ENCODE measurements around the gene TAF8.
"Not testable (repeated sequence)": the region's sequence is repeated elsewhere in the genome, so short reads cannot be mapped to it uniquely, and the experiment has no call there.

TAF8 gene, protein sequence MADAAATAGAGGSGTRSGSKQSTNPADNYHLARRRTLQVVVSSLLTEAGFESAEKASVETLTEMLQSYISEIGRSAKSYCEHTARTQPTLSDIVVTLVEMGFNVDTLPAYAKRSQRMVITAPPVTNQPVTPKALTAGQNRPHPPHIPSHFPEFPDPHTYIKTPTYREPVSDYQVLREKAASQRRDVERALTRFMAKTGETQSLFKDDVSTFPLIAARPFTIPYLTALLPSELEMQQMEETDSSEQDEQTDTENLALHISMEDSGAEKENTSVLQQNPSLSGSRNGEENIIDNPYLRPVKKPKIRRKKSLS

DNA sequence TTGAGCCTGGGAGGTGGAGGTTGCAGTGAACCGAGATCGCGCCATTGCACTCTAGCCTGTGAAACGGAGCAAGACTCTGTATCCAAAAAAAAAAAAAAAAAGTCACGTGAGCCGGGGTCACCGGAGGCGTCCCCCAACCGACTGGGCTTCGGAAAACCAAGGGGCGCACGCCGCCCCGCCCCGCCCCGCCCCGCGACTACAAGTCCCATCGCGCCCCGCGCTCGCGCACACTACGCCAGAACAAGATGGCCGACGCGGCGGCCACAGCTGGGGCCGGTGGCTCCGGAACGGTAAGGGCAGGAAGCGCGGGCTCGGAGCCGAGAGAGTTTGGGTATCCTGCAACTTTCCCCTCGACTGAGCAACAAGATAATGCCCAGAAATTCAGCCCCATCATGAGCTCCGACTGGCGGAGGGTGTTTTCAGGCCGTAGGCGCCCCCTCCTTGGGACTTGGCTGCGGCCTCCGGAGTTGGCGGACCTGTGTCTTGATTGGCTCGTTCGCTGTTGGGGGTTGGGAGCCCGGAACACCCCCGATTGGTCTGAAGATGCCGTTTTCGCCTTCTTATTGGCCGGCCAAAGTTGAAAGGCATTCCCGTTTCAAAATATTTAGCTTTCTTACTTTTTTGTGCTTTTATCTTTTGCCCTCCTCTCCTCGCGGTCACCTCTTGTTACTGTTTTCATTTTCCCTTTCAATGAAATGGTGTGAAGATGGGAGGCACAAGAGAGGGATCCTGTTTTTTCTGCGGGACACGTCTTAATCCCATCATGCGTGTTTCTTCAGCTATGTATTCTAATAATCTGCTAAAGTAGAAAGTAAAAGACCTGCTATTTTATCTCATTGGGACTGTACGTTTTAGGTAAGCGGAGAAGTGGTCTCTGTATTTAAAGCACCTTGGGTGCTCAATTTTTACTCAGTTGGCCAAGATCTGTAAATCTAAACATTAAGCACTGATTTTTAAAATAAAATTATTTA is at the start of gene TAF8:
TSS of gene TAF8 (plus strand) at position 228 of the 971 bp plus-strand sequence. CDS start at position 246, 18 bp downstream.
- peak within 1 kb of the TSS; percentile 73 for H3K27ac ChIP-seq (ENCODE audit: low read length)
- H3K27me3 ChIP-seq (ENCODE audit: insufficient read depth, low read length) = peaks cover 45% of the 10 kb centered on the region
- peaks cover 5% of the 10 kb centered on the region; the same call in 1 of the 2 replicates for H3K4me1 ChIP-seq (ENCODE audit: insufficient read depth, low read length)
- peak within 1 kb of the TSS; percentile 96 for H3K4me3 ChIP-seq (ENCODE audit: low read length)
- H3K9me3 ChIP-seq (ENCODE audit: insufficient read depth, low read depth, low read length) = no peaks in the 10 kb centered on the region; the same call in 1 of the 2 replicates
- H3K9ac ChIP-seq (ENCODE audit: low read depth, low read length) = peak within 1 kb of the TSS; percentile 94
- H3K36me3 ChIP-seq (ENCODE audit: insufficient read depth, low read depth, low read length) = peaks cover 34% of the 10 kb centered on the region

DNA sequence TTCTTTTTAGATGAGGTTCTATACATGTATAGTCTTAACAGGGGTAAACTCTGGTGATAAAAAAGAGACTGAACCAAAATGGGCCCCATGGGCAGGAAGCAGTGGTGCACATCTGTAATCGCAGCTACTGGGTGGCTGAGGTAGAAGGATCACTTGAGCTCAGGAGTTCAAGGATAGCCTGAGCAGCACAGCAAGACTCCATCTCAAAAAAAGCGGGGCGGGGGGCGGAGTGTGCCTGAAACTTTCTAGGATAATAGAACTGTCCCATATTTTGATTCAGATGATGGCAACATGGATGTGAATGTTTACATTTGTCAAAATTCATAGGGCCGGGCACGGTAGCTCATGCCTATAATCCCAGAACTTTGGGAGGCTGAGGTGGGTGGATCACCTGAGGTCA is 48.8 kb upstream of the TAF8 start:
- no peaks in the 10 kb centered on the region for H3K9me3 ChIP-seq (ENCODE audit: insufficient read depth, low read depth, low read length)
- H3K36me3 ChIP-seq (ENCODE audit: insufficient read depth, low read depth, low read length) = no peaks in the 10 kb centered on the region
- H3K9ac ChIP-seq (ENCODE audit: low read depth, low read length) = no peak overlapping the region
- H3K27ac ChIP-seq (ENCODE audit: low read length) = no peak overlapping the region
- H3K27me3 ChIP-seq (ENCODE audit: insufficient read depth, low read length) = no peaks in the 10 kb centered on the region
- no peak overlapping the region for H3K4me3 ChIP-seq (ENCODE audit: low read length)
- H3K4me1 ChIP-seq (ENCODE audit: insufficient read depth, low read length) = no peaks in the 10 kb centered on the region

DNA sequence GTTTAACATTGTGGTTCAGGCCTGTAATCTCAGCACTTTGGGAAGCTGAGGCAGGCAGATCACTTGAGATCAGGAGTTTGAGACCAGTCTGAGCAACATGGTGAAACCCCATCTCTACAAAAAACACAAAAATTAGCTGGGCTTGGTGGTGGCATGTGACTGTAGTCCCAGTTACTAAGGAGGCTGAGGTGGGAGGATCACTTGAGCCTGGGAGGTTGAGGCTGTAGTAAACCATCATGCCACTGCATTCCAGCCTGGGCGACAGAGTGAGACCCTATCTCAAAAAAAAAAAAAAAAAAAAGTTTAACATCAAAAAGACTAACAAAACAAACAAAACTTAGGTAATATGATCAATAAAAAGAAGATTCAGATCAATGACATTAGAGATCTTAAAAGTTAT is 46.7 kb upstream of the TAF8 start:
- H3K27ac ChIP-seq (ENCODE audit: low read length); H3K9me3 ChIP-seq (ENCODE audit: insufficient read depth, low read depth, low read length); H3K36me3 ChIP-seq (ENCODE audit: insufficient read depth, low read depth, low read length); H3K27me3 ChIP-seq (ENCODE audit: insufficient read depth, low read length); H3K4me1 ChIP-seq (ENCODE audit: insufficient read depth, low read length); H3K9ac ChIP-seq (ENCODE audit: low read depth, low read length); H3K4me3 ChIP-seq (ENCODE audit: low read length): not testable (repeated sequence)

DNA sequence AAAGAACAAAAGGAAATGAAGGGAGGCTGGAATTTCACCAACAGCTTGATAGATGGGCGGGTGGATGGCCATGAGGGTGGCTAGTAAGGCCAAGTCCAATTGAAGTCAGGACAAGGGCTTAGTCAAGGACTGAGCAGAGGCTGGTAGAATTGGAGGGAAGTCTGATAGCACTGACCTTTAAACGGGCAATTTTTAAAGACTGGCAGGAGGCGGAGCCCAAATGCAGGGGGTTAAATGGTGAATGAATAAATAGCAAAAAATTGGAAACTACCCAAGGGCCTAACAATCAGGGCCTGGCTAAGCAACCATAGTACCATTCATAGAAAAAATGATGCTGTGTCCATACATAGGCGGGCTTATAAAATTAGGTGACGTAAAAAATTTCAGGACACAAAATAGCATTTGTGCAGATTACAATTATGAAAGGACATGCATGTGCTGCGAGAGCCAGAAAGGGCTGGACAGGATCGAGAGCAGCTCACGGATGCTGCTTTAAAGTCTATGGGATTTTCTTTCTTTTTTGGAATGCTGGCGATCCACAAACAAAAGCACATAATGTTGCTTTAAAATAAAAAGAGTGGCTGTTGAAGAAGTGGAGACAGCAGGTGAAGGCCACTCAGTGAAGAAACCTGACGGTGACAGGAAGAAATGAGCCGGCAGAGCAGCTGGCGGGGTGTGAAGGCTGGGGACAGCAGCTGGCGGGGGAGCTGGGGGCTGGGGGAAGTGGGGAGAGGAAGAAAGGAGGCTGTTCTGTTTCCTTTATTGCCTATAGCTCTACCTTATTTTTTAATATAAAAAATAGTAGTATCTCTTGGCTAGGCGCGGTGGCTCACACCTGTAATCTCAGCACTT is 42.8 kb upstream of the TAF8 start:
- H3K9ac ChIP-seq (ENCODE audit: low read depth, low read length) = no peak overlapping the region

DNA sequence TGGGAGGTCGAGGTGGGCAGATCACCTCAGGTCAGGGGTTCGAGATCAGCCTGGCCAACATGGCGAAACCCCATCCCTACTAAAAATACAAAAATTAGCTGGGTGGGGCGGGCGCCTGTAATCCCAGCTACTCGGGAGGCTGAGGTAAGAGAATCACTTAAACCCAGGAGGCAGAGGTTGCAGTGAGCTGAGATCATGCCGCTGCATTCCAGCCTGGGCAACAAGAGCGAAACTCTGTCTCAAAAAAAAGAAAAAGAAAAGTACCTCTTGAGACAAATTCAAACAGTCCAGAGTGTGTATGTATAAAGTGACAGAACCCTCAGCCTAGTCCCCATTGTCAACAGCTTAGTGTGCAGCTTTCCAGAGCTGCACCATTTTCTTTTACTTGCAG is 42.2 kb upstream of the TAF8 start:
- H3K9ac ChIP-seq (ENCODE audit: low read depth, low read length); H3K27ac ChIP-seq (ENCODE audit: low read length); H3K4me1 ChIP-seq (ENCODE audit: insufficient read depth, low read length); H3K4me3 ChIP-seq (ENCODE audit: low read length); H3K27me3 ChIP-seq (ENCODE audit: insufficient read depth, low read length); H3K9me3 ChIP-seq (ENCODE audit: insufficient read depth, low read depth, low read length); H3K36me3 ChIP-seq (ENCODE audit: insufficient read depth, low read depth, low read length): not testable (repeated sequence)

More for the DNA sequence above, 42.8 kb upstream of the TAF8 start:
- Histone ChIP-seq H3K9me3 (ENCODE audit: insufficient read depth, low read depth, low read length) (no peaks in the 10 kb centered on the region), H3K27ac (ENCODE audit: low read length) (no peak overlapping the region), H3K4me3 (ENCODE audit: low read length) (no peak overlapping the region), H3K27me3 (ENCODE audit: insufficient read depth, low read length) (no peaks in the 10 kb centered on the region), H3K36me3 (ENCODE audit: insufficient read depth, low read depth, low read length) (no peaks in the 10 kb centered on the region), H3K4me1 (ENCODE audit: insufficient read depth, low read length) (peaks cover 6% of the 10 kb centered on the region; the same call in 1 of the 2 replicates)

DNA sequence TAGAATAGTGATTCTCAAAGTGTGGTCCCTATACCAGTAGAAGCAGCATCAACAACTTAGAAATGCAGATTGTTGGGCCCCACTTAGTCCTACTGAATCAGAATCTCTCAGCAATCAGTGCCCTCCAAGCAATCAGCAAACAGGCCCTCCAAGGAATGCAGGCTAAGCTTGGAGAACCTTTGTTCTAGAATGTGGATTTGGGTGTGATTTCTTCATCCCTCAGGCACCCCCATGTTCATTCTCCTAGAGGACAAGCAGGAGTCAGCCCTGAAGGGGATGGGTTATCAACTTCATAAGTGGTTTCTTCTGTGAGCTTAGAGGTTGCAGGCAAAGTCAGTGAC is 40.5 kb upstream of the TAF8 start:
- no peaks in the 10 kb centered on the region for H3K36me3 ChIP-seq (ENCODE audit: insufficient read depth, low read depth, low read length)
- H3K27me3 ChIP-seq (ENCODE audit: insufficient read depth, low read length) = no peaks in the 10 kb centered on the region
- H3K9me3 ChIP-seq (ENCODE audit: insufficient read depth, low read depth, low read length) = no peaks in the 10 kb centered on the region
- H3K4me3 ChIP-seq (ENCODE audit: low read length) = no peak overlapping the region
- H3K9ac ChIP-seq (ENCODE audit: low read depth, low read length) = no peak overlapping the region
- H3K4me1 ChIP-seq (ENCODE audit: insufficient read depth, low read length) = peaks cover 6% of the 10 kb centered on the region; the same call in 1 of the 2 replicates
- H3K27ac ChIP-seq (ENCODE audit: low read length) = no peak overlapping the region

DNA sequence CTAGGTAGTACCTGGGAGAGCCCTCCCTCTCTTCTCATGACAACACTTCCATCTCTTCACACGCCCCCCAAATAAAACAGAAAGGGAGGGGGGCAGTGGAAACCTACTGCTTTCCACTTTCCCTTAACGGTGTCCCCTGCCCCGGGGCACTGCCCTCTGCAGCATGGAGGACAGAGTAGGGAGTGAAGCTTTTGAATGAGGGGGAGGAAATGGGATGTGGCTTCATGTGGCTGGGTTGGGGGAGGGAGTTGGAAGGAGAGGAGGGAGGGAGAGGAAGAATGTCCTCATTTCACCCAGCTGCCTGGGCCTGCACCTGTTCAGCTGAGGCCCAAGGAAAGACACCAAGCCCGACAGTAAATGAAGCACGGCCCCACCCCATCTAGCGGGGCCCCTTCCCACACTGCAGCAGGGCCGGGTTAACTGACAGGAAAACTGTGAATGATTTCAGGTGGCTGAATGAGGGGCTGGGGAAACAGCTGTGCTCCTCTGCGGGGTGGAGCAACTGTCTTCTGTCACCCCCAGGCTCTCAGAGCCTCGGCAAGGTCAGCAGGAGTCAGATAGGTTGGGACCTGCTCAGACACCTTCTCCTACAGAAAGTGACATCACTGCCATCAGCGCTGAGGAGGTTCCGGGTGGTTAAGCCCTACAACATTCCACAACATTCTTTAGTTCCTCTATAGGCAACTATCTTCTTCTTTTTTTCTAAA is 40.0 kb upstream of the TAF8 start:
- no peak overlapping the region for H3K27ac ChIP-seq (ENCODE audit: low read length)

DNA sequence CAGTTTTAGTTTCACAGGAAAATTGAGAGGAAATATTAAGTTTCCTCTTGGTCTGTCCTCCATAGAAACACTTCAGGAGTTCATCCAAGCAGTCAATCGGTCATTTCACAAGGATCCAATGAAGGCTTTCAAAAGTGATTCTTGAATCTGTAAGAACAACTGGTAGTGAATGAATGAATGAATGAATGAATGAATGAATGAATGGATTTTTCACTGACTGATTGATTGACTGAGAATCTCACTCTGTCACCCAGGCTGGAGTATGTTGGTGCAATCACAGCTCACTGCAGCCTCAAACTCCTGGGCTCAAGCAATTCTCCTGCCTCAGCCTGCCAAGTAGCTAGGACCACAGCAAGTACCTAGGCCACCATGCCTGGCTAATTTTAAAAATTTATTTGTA is 39.4 kb upstream of the TAF8 start:
- Histone ChIP-seq H3K27me3 (ENCODE audit: insufficient read depth, low read length) (no peaks in the 10 kb centered on the region), H3K4me3 (ENCODE audit: low read length) (no peak overlapping the region), H3K9me3 (ENCODE audit: insufficient read depth, low read depth, low read length) (no peaks in the 10 kb centered on the region), H3K4me1 (ENCODE audit: insufficient read depth, low read length) (peaks cover 6% of the 10 kb centered on the region; the same call in 1 of the 2 replicates), H3K27ac (ENCODE audit: low read length) (no peak overlapping the region), H3K9ac (ENCODE audit: low read depth, low read length) (no peak overlapping the region), H3K36me3 (ENCODE audit: insufficient read depth, low read depth, low read length) (no peaks in the 10 kb centered on the region)

More for the DNA sequence above, 40.0 kb upstream of the TAF8 start:
- Histone ChIP-seq H3K9ac (ENCODE audit: low read depth, low read length) (no peak overlapping the region), H3K27me3 (ENCODE audit: insufficient read depth, low read length) (no peaks in the 10 kb centered on the region), H3K4me3 (ENCODE audit: low read length) (no peak overlapping the region), H3K9me3 (ENCODE audit: insufficient read depth, low read depth, low read length) (no peaks in the 10 kb centered on the region), H3K36me3 (ENCODE audit: insufficient read depth, low read depth, low read length) (no peaks in the 10 kb centered on the region), H3K4me1 (ENCODE audit: insufficient read depth, low read length) (peaks cover 6% of the 10 kb centered on the region; the same call in 1 of the 2 replicates)

DNA sequence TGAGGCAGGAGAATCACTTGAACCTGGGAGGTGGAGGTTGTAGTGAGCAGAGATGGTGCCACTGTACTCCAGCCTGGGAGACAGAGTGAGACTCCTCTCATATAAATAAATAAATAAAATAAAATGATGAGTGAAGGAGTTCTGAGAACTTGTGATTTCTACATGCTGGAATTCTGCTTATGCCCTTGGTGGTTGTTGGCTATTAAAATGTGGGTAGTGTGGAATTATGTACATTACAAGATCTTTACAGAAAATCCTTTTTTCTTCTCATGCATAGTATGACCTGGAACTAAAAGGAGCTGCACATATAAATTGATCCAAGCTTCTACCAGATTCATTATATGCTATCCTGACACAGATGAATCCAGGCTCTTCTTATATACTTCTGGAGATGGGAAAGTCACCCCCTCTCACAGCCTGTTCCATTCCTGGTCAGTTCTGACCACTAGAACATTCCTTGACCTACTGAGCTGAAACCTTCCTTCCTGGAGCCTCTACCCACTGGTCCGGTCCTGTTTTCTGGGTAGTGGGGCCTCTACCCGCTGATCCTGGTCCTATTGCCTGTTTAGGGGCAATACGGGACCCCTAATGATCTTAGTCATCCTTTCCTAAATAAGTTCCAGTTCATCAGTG is 37.7 kb upstream of the TAF8 start:
- Histone ChIP-seq H3K36me3 (ENCODE audit: insufficient read depth, low read depth, low read length) (no peaks in the 10 kb centered on the region), H3K4me1 (ENCODE audit: insufficient read depth, low read length) (peaks cover 6% of the 10 kb centered on the region; the same call in 1 of the 2 replicates), H3K4me3 (ENCODE audit: low read length) (no peak overlapping the region), H3K9me3 (ENCODE audit: insufficient read depth, low read depth, low read length) (no peaks in the 10 kb centered on the region), H3K27me3 (ENCODE audit: insufficient read depth, low read length) (no peaks in the 10 kb centered on the region), H3K9ac (ENCODE audit: low read depth, low read length) (no peak overlapping the region), H3K27ac (ENCODE audit: low read length) (no peak overlapping the region)

DNA sequence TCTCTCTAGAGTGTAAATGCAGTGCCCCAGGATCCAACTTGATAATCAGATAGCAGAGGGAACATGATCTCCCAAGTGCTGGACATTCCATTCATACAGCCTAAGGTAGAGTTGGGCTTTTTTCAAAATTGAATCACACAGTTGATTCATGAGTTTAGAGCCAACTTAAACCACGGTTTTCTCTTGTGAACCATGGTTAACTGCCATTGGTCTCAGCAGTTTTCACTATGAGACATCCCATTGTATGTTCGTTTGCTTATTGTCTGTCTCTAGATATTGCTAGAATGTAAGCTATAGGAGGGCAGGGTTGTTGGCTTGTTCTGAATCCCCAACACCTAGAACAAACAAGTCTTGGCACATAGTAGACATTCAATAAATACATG is 37.2 kb upstream of the TAF8 start:
- Histone ChIP-seq H3K9me3 (ENCODE audit: insufficient read depth, low read depth, low read length) (no peaks in the 10 kb centered on the region), H3K4me1 (ENCODE audit: insufficient read depth, low read length) (peaks cover 6% of the 10 kb centered on the region; the same call in 1 of the 2 replicates), H3K9ac (ENCODE audit: low read depth, low read length) (no peak overlapping the region), H3K36me3 (ENCODE audit: insufficient read depth, low read depth, low read length) (no peaks in the 10 kb centered on the region), H3K4me3 (ENCODE audit: low read length) (no peak overlapping the region), H3K27ac (ENCODE audit: low read length) (no peak overlapping the region), H3K27me3 (ENCODE audit: insufficient read depth, low read length) (no peaks in the 10 kb centered on the region)

Data from iPS-20b (cell line).